Retina (tissue), 1 donor: ENCODE data around the gene CEP350.

Experiments used
- DNase-seq: peaks from one replicate; pipeline ENCODE4 v3.0.0-alpha.2; 2016

The CEP350 gene

DNA sequence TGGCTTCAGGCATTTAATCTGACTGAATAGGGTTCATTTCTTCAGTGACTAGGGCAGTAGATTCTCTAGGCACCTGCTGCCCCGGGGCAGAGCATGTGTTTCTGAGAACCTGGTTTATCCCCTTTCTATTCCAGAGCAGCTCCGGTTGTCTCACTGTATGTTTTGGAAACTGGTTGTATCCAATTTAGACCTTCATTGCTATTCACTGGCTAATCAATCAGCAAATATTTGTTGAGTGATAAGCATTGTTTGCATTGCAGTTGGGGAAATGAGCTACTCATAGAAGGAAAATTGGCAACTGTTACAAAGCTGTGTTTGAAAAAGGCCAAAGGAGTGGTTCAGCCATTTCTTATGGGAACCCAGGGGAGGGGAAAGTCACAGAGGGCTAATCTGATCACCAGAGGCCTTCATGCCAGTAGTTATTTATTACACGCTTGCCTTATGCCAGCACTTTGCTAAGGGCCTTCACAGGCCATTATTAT is 203.0 kb downstream of the CEP350 start:
- no peak for DNase-seq

DNA sequence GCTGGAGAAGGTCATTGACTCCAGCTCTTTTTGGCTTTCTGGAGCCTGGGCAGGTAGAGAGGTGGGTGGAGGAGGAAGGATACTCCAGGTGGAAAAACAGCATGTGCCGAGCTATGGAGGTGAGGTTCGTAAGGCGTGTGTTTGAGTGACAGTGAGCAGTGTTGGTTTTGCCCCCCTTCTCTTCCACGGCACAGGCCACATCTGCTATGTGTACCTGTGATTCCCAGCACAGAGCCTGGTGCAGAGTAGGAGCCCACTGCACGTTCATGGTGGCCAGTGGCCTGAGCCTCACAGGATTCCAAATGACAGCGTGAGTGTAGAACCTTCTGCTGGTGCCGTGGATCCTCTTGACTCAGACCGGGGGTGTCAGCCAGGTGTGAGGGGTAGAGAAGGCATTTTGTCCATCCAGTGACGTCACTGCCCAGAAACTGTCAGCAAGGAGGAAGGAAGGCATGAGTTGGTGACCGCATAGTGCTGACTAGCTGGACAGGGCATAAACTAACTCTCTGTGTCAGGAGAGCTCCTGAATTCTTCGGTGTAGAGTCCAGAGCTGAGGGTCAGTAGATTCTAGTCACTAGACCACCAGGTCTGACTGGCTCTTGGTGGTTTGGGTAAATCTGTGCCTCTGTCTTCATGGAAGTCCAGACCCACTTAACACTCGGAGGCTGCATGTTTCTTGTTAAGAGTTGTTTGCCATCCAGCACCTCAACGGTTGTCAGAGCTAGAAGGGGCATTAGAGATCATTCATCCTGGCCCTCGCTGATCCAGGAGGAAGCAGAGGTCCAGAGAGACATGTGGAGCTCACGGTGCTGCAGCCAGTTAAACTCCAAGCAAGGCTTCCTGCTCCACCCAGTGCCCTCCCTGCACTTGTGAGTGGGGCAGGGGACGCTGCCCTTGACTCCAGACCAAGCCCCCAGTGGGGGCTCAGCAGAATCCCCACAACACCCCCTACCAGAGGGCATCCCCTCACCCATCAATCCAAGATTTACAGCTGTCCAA is 203.8 kb downstream of the CEP350 start:
- DNase-seq: no peak

DNA sequence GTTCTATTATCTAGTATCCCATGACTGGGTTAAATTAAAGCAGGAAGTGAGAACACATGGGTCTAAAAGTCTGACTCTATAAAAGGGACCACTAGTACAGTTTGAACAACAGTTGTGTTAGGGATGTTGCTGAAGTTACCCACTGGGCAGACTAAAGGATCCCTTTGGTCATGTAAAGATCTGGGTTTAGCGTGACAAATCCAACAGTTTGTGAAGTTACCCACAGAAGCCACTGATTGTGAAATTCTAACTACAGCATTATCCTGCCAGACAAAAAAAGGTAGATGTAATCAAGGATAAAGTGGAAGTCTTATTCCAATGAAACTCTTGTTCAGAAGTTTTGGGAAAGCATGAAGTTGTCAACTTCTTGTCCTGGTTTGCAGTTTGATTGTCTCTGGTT is 205.7 kb downstream of the CEP350 start:
- DNase-seq: no peak

DNA sequence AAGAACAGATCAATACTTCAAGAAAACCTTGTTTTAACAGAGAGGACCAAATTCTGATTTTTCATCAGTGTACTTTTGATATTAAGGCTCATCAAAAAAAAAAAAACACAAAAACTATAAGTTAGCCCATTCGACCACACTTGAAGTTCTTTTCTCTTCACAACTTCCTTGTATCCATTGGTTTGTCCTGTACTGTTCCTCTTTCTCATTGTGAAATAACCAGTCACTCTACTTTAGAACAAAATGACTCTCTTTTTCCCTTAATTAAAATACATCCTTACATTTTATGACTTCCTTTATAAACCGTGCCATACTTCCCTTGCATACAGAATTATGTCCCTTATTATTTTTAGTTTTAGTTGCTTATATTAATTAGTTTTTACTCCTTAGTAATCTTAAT is 208.4 kb downstream of the CEP350 start:
- no peak for DNase-seq
